Activated gamma-delta T cell (primary cell): ENCODE data around the gene PLA2G15.
"Not testable (repeated sequence)": the region's sequence is repeated elsewhere in the genome, so short reads cannot be mapped to it uniquely, and the experiment has no call there.

ENCODE experiments used
- DNase-seq: peaks from one replicate; lab custom pipeline; 2025; lab: John Stamatoyannopoulos, UW

The PLA2G15 gene

GRCh38 chr16:68279726-68280558, 34.8 kb downstream of the PLA2G15 start:
- no peak for DNase-seq

DNA sequence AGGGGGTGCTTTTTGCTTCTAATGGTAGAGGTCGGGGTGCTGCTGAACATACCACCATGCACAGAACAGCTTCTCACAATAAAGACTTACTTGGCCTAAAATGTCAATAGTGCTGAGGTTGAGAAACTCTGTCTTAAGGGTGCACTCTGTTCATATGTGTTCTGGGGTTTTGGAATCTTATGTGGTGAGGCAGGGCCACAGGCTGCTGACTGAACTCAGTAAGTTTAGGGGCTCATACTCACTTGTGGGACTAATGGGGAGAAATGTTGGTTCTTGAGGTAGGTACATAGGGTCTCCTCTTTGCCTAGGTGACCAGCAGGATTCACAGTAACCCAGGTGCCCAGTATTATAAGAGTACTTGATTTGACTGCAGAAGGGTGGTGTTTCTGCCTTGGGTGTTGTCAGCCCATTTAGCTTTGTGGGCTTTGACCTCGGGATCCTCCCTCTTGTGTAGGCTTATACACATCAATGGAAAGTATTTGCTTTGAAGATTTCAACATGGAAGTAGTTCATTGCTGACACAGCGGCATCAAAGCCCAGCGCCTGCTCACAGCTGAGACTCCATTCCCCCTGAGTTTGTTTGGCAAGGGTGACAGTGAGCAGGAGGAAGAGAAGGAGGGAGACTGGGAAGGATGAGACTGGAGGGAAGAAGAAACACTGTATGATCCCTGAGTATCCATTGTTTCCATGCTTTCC, 36.3 kb downstream of the PLA2G15 start:
- no peak for DNase-seq

DNA sequence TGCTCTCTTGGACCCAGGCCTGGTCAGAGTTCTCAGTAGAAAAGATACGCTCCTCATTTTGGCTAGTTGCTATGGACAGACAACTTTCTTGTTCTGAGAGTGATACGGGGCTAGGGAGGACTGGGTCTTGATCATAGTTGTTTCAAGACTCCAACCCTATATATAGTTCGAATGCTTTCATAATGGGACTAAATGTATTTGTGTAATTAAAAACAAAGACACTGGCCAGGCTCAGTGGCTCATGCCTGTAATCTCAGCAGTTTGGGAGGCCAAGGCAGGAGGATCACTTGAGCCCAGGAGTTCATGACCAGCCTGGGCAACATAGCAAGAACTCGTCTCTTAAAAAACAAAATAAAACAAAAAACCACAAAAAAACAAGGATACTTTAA, 36.9 kb downstream of the PLA2G15 start:
- DNase-seq: no peak

DNA sequence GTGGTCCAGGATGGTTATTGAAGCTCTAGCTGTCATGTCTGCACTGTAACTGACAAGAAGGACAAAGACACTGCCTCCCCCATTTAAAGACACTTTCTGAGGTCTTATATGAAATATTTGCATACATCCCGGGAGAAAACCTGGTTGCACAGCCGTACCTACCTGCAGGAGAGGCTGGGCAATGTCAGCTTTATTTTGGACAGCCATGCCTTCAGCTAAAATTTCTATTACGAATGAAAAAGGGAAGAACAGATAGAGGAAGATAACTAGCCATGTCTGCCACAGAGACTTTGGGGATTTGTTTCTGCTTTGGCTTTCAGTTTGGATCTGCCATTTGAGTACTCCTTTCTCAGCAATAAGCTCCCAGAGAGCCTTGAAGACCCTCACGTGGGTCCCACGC, 38.2 kb downstream of the PLA2G15 start:
- no peak for DNase-seq

- no peak for DNase-seq
Measured at GRCh38 chr16:68283801-68284598, 38.8 kb downstream of the PLA2G15 start.

DNA sequence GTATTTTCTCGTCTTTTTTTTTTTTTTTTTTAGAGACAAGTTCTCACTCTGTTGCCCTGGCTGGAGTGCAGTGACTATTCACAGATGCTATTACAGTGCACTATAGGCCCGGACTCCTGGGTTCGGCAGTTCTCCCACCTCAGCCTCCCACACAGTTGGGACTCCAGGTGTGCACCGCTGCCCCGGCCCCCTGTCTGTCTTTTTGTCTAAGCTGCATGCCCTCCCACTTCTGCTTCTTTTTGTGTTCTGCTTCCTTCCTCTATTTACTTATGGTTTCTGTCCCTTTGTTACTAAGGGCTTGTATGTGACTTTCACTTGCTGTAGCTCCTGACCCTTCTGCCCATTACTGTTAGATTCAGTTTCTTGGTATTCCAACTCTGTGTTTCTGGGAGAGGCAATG, 39.7 kb downstream of the PLA2G15 start:
- DNase-seq: no peak

- no peak for DNase-seq
Measured at GRCh38 chr16:68285683-68286082, 40.5 kb downstream of the PLA2G15 start.

GRCh38 chr16:68286153-68287074, 41.2 kb downstream of the PLA2G15 start:
- DNase-seq: no peak

- DNase-seq: no peak
Measured at GRCh38 chr16:68287276-68288251, 42.4 kb downstream of the PLA2G15 start.

DNA sequence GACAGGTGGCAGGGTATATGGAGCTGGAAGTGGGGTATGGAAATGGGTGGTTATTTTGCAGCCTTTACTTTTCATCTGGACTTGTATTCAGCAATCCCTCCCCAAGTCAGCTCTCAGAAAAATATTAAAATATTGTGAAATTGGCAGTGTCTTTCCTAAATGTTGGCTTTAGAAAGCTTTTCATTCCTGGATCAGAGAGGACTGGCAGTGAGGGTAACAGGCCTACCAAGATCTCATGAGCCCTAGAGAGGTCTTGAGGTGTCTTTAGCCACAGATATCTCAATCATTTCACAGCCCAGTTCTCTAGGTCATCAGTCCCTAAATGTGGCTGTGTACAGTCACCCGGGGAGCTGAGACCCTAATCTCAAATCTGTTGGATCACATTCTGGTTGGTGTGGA, 43.1 kb downstream of the PLA2G15 start:
- DNase-seq: no peak

GRCh38 chr16:68288796-68289195, 43.6 kb downstream of the PLA2G15 start:
- not testable (repeated sequence) for DNase-seq

- DNase-seq: no peak
Measured at GRCh38 chr16:68289202-68289601, 44.0 kb downstream of the PLA2G15 start.

DNA sequence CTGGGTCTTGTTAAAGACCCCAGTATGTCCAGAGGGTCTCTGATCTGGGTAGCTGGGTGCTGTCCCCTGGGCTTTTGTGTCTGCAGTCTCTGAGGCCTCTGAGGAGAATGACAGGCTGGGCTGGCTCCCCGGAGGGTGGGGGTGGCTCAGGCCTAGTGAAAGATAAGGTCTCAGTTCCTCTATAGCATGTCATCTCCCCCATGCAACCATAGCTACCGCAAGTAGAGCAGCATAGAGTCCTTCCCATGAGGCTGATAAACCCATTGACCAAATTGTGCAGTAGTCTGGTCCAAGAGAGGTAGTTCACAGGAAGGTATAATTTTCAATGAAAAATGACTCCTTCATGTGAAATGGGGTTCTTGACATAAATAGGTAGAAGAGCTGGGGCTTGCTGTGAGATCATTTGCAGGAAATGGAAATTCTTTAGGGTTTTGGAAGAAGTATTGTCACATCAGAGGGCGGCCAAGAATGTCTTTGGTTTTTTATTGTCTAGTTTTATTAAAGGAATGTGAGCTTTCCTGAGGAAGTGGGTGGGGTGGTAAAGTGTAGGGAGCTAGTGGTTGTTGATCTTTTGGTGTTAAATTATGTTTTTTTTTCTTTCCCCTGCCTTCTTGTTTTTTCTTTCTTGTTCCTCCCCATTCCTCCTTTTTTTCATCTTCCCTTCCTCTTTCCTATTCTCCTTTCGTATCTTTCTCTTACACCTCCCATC, 44.6 kb downstream of the PLA2G15 start:
- no peak for DNase-seq

GRCh38 chr16:68290450-68290849, 45.3 kb downstream of the PLA2G15 start:
- no peak for DNase-seq

DNA sequence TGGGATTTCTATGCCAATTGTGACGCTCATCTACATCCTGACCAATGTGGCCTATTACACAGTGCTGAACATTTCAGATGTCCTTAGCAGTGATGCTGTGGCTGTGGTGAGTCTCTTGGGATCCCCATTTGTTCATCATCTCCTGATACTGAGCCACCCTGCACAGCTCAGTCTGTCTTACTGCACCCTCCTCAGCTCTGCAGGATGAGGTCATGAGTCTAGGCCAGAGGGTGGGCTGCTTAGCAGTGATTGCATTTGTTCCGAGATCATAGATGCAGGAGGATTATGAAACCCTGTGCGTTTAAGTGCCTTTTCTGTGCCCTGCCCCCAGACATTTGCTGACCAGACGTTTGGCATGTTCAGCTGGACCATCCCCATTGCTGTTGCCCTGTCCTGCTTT, 46.1 kb downstream of the PLA2G15 start:
- DNase-seq: no peak

DNA sequence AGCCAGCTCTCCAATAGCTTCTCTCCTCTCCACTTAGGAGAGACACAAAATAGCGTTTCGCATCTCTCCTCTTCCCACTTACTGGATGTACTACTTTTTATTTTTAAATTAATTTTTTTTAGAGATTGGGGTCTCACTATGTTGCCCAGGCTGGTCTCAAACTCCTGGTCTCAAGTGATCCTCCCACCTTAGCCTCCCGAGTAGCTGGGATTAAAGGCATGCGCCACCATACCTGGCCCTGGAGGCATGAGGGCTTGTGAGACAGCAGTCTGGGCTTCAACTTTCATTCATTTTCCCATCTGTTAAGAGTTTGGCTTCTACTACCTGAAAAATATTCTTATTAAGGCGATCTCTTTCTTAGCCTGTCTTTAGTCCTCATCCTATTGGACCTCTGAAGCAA, 47.3 kb downstream of the PLA2G15 start:
- DNase-seq: no peak

GRCh38 chr16:68296291-68296690, 51.1 kb downstream of the PLA2G15 start:
- no peak for DNase-seq

DNA sequence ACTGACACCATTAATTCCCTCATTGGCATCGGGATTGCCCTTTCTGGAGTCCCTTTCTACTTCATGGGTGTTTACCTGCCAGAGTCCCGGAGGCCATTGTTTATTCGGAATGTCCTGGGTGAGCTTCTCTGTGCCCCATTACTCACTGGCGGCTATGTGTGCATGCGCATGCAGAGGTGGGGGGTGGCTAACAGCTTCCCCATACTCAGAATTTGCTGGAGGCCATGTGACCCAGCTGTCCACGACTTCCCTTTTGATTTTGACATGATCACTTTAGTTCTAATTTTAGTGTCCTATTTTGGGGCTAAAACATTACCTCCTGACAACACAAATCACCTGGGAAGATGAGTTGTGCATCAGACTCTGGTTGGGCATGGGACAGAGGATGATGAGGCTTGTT, 51.5 kb downstream of the PLA2G15 start:
- no peak for DNase-seq

DNA sequence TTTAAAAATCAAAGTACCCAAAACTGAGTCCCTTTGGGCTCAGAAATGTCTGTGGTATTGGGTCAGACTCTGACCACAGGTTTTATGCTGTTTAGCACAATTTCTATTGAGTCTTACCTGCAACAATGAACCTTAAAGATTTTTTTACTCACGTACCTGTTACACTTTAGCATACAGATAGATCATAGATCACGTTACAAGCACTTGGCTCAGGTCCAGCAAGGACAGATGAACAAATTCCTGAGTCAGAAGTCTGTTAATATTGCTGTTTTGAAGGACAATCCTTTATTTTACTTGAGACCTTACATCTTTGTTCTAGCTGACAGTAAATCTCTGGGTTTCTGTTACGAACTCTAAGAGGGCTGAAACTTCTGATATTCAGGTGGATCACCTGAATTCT, 52.7 kb downstream of the PLA2G15 start:
- DNase-seq: no peak

DNA sequence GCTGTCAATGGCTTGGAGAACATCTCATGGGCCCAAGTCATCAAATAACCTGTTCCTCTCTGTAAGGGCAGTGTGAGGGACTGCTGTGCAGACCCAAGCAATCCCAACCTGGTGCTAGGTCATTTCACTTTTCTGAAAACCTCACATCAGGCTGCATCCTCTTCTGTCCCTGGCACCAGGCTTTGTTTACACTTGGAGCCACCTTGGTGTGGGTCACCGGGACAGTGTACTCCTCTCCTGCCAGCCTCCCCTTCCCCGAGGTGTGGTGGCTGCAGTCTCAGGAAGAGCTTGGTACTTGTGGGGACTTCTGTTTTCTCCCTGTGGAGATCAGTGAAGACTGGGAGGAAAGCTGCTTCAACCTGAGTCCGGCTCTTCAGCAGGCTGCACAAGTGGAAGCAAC, 53.1 kb downstream of the PLA2G15 start:
- DNase-seq: no peak
